ENCODE data around the gene BCAS4. TPM values are rescaled to one million over a fixed set of nuclear protein-coding genes. Genes with fewer than 3 reads are reported as not detected.

Gene BCAS4
- total RNA-seq, 6 experiments from 2014 or later = 0.31 to 1.4 (median 0.60) TPM

GRCh38 chr20:50866036-50866685 is 71.3 kb downstream of the BCAS4 start:
- Histone ChIP-seq H3K27me3 (no peaks in the 10 kb centered on the region), H3K9me3 (no peaks in the 10 kb centered on the region), H3K27ac (no peak overlapping the region), H3K36me3 (no peaks in the 10 kb centered on the region), H3K4me1 (no peaks in the 10 kb centered on the region), H3K4me3 (no peak overlapping the region)
- no peak for TF ChIP-seq POLR2A (IDR thresholded peaks at IDR 0.05)
- no peak for TF ChIP-seq CTCF (IDR thresholded peaks at IDR 0.05)
- intact Hi-C loops (cut with DNase I) = no loop called here
- DNase-seq = no peak
- ATAC-seq = no peak
- WGBS (ENCODE audit: insufficient coverage, low coverage, low lambda C conversion rate, missing lambda C conversion rate) = no CpG with 5 or more reads among the region's 12 CpGs

- H3K4me3 ChIP-seq = no peak overlapping the region
- 91% methylated on average over 7 of the region's 9 CpGs for WGBS (ENCODE audit: insufficient coverage, low coverage, low lambda C conversion rate, missing lambda C conversion rate)
- no peaks in the 10 kb centered on the region for H3K27me3 ChIP-seq
- TF ChIP-seq POLR2A (IDR thresholded peaks at IDR 0.05) (no peak), CTCF (IDR thresholded peaks at IDR 0.05) (no peak)
- H3K9me3 ChIP-seq = no peaks in the 10 kb centered on the region
- H3K4me1 ChIP-seq = no peaks in the 10 kb centered on the region
- DNase-seq = no peak
- intact Hi-C loops (cut with DNase I) = no loop called here
- no peak for ATAC-seq
- H3K27ac ChIP-seq = no peak overlapping the region
- H3K36me3 ChIP-seq = no peaks in the 10 kb centered on the region
Measured at GRCh38 chr20:50866831-50867230, 72.0 kb downstream of the BCAS4 start.

- H3K36me3 ChIP-seq = no peaks in the 10 kb centered on the region
- H3K4me3 ChIP-seq = no peak overlapping the region
- H3K27ac ChIP-seq = no peak overlapping the region
- no peaks in the 10 kb centered on the region for H3K9me3 ChIP-seq
- H3K27me3 ChIP-seq = no peaks in the 10 kb centered on the region
- ATAC-seq (no peak), DNase-seq (peak in 1 of 3 donors; percentile 6)
- no peaks in the 10 kb centered on the region for H3K4me1 ChIP-seq
- WGBS (ENCODE audit: insufficient coverage, low coverage, low lambda C conversion rate, missing lambda C conversion rate) = 86% methylated on average over 2 of the region's 6 CpGs
- TF ChIP-seq POLR2A (IDR thresholded peaks at IDR 0.05) (no peak), CTCF (IDR thresholded peaks at IDR 0.05) (no peak)
- intact Hi-C loops (cut with DNase I) = no loop called here
Measured at GRCh38 chr20:50867805-50868204, 72.9 kb downstream of the BCAS4 start.

GRCh38 chr20:50868509-50869495 is 73.9 kb downstream of the BCAS4 start:
- no peak overlapping the region for H3K27ac ChIP-seq

More at GRCh38 chr20:50868509-50869495, 73.9 kb downstream of the BCAS4 start:
- Histone ChIP-seq H3K27me3 (no peaks in the 10 kb centered on the region), H3K36me3 (no peaks in the 10 kb centered on the region), H3K4me1 (no peaks in the 10 kb centered on the region), H3K9me3 (no peaks in the 10 kb centered on the region), H3K4me3 (no peak overlapping the region)
- WGBS (ENCODE audit: insufficient coverage, low coverage, low lambda C conversion rate, missing lambda C conversion rate) = 79% methylated on average over 7 of the region's 11 CpGs
- peak in 1 of 4 donors; percentile 39 for ATAC-seq
- DNase-seq = peak in 1 of 3 donors; percentile 35
- TF ChIP-seq POLR2A (IDR thresholded peaks at IDR 0.05) (no peak), CTCF (IDR thresholded peaks at IDR 0.05) (no peak)
- intact Hi-C loops (cut with DNase I) = no loop called here

Data from right lobe of liver (tissue), 6 donors.